ENCODE data around the gene AHI1.

Gene AHI1

DNA sequence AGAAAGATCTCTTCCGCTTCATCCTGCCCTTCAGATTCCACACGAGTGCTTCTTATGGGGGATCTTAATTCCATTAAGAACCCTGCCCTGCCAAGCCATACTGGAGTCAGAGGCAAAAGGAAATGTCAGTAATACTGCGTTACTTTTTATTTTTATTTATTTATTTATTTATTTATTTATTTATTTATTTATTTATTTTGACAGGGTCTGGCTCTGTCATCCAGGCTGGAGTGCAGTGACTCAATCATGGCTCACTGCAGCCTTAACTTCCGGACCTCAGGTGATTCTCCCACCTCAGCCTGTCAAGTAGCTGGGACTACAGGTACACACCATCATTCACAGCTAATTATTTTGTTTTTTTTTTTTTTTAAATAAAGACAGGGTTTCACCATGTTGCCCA, 236.9 kb downstream of the AHI1 start:
- Histone ChIP-seq H3K9me3 (no peaks in the 10 kb centered on the region), H3K27me3 (no peaks in the 10 kb centered on the region), H3K4me3 (ENCODE audit: low read depth in 1 of 2, low read length in 1 of 2) (no peak overlapping the region), H3K4me1 (ENCODE audit: control insufficient read depth in 1 of 2, insufficient read depth in 1 of 2, low read depth in 1 of 2, low read length in 1 of 2) (peaks cover 0 to 6% of the 10 kb centered on the region in 2 experiments), H3K36me3 (no peaks in the 10 kb centered on the region), H3K27ac (no peak overlapping the region)
- TF ChIP-seq, protein P1, sequence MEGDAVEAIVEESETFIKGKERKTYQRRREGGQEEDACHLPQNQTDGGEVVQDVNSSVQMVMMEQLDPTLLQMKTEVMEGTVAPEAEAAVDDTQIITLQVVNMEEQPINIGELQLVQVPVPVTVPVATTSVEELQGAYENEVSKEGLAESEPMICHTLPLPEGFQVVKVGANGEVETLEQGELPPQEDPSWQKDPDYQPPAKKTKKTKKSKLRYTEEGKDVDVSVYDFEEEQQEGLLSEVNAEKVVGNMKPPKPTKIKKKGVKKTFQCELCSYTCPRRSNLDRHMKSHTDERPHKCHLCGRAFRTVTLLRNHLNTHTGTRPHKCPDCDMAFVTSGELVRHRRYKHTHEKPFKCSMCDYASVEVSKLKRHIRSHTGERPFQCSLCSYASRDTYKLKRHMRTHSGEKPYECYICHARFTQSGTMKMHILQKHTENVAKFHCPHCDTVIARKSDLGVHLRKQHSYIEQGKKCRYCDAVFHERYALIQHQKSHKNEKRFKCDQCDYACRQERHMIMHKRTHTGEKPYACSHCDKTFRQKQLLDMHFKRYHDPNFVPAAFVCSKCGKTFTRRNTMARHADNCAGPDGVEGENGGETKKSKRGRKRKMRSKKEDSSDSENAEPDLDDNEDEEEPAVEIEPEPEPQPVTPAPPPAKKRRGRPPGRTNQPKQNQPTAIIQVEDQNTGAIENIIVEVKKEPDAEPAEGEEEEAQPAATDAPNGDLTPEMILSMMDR (IDR thresholded peaks at IDR 0.05) = no peak

DNA sequence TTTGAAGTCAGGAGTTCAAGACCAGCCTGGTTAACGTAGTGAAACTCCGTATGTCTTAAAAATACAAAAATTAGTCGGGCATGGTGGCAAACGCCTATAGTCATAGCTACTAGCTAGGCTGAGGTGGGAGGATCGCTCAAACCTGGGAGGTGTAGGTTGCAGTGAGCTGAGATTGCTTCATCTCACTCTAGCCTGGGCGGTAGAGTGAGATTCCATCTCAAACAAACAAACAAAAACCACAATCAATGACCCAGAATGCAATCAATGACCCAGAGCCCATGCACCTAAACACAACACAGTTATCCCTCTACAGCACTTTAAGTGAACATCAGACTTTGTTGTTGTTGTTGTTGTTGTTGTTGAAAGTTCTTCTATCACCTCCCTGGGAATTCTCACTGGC, 238.6 kb downstream of the AHI1 start:
- Histone ChIP-seq H3K9me3 (no peaks in the 10 kb centered on the region), H3K36me3 (no peaks in the 10 kb centered on the region), H3K27ac (no peak overlapping the region), H3K4me1 (ENCODE audit: control insufficient read depth in 1 of 2, insufficient read depth in 1 of 2, low read depth in 1 of 2, low read length in 1 of 2) (peaks cover 0 to 6% of the 10 kb centered on the region in 2 experiments), H3K4me3 (ENCODE audit: low read depth in 1 of 2, low read length in 1 of 2) (no peak overlapping the region), H3K27me3 (no peaks in the 10 kb centered on the region)
- TF ChIP-seq, protein P1 (IDR thresholded peaks at IDR 0.05) = no peak

DNA sequence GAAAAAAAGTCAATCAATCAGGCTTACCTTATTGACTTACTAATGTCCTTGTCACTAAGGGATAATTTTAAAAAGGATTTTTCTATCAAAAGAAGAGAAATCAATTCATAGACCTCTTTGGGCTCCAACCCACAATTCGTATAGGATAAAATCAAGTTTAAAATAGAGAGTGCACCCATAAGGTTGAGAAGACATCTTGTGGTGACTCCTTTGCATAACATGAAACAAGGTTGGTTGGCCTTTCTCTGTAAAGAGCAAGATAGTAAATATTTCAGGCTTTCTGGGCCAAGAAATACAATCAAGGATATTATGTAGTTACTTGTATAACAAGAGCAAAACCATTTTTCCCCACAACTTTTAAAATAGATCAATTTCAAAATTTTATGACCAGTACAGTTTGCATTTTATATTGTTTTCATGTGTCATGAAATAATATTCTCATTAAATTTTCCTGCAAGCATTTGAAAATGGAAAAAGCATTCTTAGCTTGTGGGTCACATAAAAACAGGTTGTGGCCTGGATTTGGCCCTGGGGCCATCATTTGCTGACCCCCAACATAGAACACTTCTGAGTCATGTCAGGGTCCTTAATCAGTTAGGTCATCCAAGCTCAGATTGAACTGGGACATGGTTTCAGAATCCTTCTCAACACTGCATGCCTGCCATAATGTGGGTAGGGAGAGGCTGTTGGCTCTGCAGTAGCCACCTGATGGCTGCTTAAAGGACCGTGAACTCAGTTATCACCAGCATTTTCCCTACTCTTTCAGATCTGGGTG, 239.7 kb downstream of the AHI1 start:
- TF ChIP-seq, protein P1 (IDR thresholded peaks at IDR 0.05) = no peak
- Histone ChIP-seq H3K9me3 (no peaks in the 10 kb centered on the region), H3K27ac (no peak overlapping the region), H3K36me3 (no peaks in the 10 kb centered on the region), H3K27me3 (no peaks in the 10 kb centered on the region), H3K4me1 (ENCODE audit: control insufficient read depth in 1 of 2, insufficient read depth in 1 of 2, low read depth in 1 of 2, low read length in 1 of 2) (peaks cover 0 to 6% of the 10 kb centered on the region in 2 experiments), H3K4me3 (ENCODE audit: low read depth in 1 of 2, low read length in 1 of 2) (no peak overlapping the region)

DNA sequence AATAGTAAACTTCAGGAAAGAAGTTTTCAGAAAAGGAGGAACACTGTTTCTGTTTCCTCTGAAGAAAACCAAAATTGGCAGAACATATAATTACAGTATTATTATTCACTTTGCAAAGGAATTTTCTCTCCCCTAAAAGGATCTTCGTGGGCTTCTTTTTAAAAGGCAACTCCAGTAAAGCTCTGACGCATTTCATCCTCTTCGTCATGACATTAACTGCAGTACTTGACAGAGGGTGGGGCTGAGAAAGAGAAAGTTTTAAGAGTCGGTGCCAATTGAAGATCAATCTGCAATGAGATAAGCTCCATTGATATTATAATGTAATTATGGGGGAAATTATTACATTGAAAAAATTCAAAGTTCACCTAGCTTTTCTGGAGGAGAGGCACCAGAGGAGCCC, 240.7 kb downstream of the AHI1 start:
- no peaks in the 10 kb centered on the region for H3K36me3 ChIP-seq
- TF ChIP-seq, protein P1 (IDR thresholded peaks at IDR 0.05) = no peak
- no peaks in the 10 kb centered on the region for H3K4me1 ChIP-seq (ENCODE audit: control insufficient read depth in 1 of 2, insufficient read depth in 1 of 2, low read depth in 1 of 2, low read length in 1 of 2)
- no peak overlapping the region for H3K4me3 ChIP-seq (ENCODE audit: low read depth in 1 of 2, low read length in 1 of 2)
- H3K9me3 ChIP-seq = no peaks in the 10 kb centered on the region
- H3K27me3 ChIP-seq = no peaks in the 10 kb centered on the region
- H3K27ac ChIP-seq = no peak overlapping the region

DNA sequence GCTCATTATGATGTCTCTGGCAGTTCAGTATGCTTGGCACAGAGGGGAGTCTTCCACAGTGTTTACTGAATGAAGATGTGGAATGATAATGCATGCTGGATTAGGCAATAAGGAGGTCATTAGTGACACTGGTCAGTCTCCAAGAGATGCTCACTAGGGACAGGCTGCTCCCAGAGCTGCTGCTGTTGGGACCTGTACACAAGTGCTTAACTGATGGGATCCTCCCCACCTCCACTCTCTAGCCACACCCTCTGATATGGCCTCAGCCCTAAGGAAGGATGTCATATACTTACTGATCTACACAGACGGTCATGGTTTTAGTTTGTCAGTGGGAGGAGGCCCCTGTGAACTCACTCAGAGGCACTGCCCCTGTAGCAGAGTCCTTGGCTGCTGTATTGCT, 243.1 kb downstream of the AHI1 start:
- H3K27ac ChIP-seq = no peak overlapping the region
- H3K9me3 ChIP-seq = no peaks in the 10 kb centered on the region
- H3K36me3 ChIP-seq = no peaks in the 10 kb centered on the region
- TF ChIP-seq, protein P1 (IDR thresholded peaks at IDR 0.05) = no peak
- no peaks in the 10 kb centered on the region for H3K27me3 ChIP-seq
- no peaks in the 10 kb centered on the region for H3K4me1 ChIP-seq (ENCODE audit: control insufficient read depth in 1 of 2, insufficient read depth in 1 of 2, low read depth in 1 of 2, low read length in 1 of 2)
- H3K4me3 ChIP-seq (ENCODE audit: low read depth in 1 of 2, low read length in 1 of 2) = no peak overlapping the region
